Stimulated activated CD8-positive, alpha-beta memory T cell treated with anti-CD3 and anti-CD28 coated beads, Interleukin-12 subunit alpha, Interleukin-12 subunit beta, amount 100 ng/mL, for 4 hours (primary cell): ENCODE results near the gene S1PR1.

Experiments used
- DNase-seq: peaks from one replicate; pipeline ENCODE4 v3.0.0-alpha.2; 2020; ENCODE audit warnings: low read depth

S1PR1 gene

GRCh38 chr1:101245246-101245927 lies 8.6 kb downstream of the S1PR1 start:
- DNase-seq, result no peak

GRCh38 chr1:101247404-101248287 lies 10.8 kb downstream of the S1PR1 start:
- DNase-seq, result no peak

- DNase-seq, result no peak
Observed at GRCh38 chr1:101250222-101250621, 13.4 kb downstream of the S1PR1 start.

- DNase-seq, result no peak
Observed at GRCh38 chr1:101250656-101251272, 13.9 kb downstream of the S1PR1 start.

- no peak for DNase-seq
Observed at GRCh38 chr1:101251504-101251903, 14.7 kb downstream of the S1PR1 start.

GRCh38 chr1:101253976-101254674 lies 17.3 kb downstream of the S1PR1 start:
- DNase-seq, result no peak

GRCh38 chr1:101257500-101258325 lies 20.9 kb downstream of the S1PR1 start:
- DNase-seq, result no peak

GRCh38 chr1:101259744-101260148 lies 22.9 kb downstream of the S1PR1 start:
- no peak for DNase-seq

- DNase-seq, result no peak
Observed at GRCh38 chr1:101260556-101261350, 23.9 kb downstream of the S1PR1 start.

- no peak for DNase-seq
Observed at GRCh38 chr1:101261623-101262022, 24.8 kb downstream of the S1PR1 start.

GRCh38 chr1:101262060-101262459 lies 25.2 kb downstream of the S1PR1 start:
- no peak for DNase-seq

GRCh38 chr1:101262630-101263348 lies 26.0 kb downstream of the S1PR1 start:
- no peak for DNase-seq

- no peak for DNase-seq
Observed at GRCh38 chr1:101264697-101265096, 27.9 kb downstream of the S1PR1 start.

GRCh38 chr1:101265684-101266083 lies 28.9 kb downstream of the S1PR1 start:
- DNase-seq, result no peak

GRCh38 chr1:101267082-101267481 lies 30.3 kb downstream of the S1PR1 start:
- DNase-seq, result no peak

- DNase-seq, result no peak
Observed at GRCh38 chr1:101268893-101269292, 32.1 kb downstream of the S1PR1 start.

GRCh38 chr1:101275672-101276071 lies 38.9 kb downstream of the S1PR1 start:
- no peak for DNase-seq

GRCh38 chr1:101276818-101277217 lies 40.0 kb downstream of the S1PR1 start:
- no peak for DNase-seq

- no peak for DNase-seq
Observed at GRCh38 chr1:101278238-101278637, 41.4 kb downstream of the S1PR1 start.

GRCh38 chr1:101278845-101279244 lies 42.0 kb downstream of the S1PR1 start:
- DNase-seq, result no peak
